HepG2 (cell line): ENCODE data around the gene UBE2QL1. TPM values are rescaled to one million over a fixed set of nuclear protein-coding genes. Genes with fewer than 3 reads are reported as not detected.
A peak's percentile ranks its signal among the peaks of the same experiment; 100 is the strongest.

ENCODE experiments used
- ATRX ChIP-seq: sonication (generic); formaldehyde crosslinking; IDR thresholded peaks from 2 replicates; pipeline ENCODE4 v1.4.0; 2020; ENCODE audit warnings: missing genetic modification reagents, borderline replicate concordance
- DNMT3B ChIP-seq: conservative IDR thresholded peaks from 2 replicates; pipeline ENCODE4 v1.6.1; 2016; ENCODE audit warnings: missing biosample characterization, control low read depth
- HOXA3 ChIP-seq: sonication (generic); formaldehyde crosslinking; IDR thresholded peaks from 2 replicates; pipeline ENCODE4 v1.5.0; 2020; ENCODE audit warnings: missing genetic modification reagents
- IKZF4 ChIP-seq: sonication (generic); formaldehyde crosslinking; IDR thresholded peaks from 2 replicates; pipeline ENCODE4 v1.5.1; 2020; ENCODE audit warnings: borderline replicate concordance, mild to moderate bottlenecking, low read depth, missing genetic modification reagents; ENCODE audit errors: not compliant biosample characterization
- KMT2A ChIP-seq: sonication (generic); formaldehyde crosslinking; IDR thresholded peaks from 2 replicates; pipeline ENCODE4 v1.4.0; 2020; ENCODE audit warnings: missing genetic modification reagents
- MTA1 ChIP-seq: sonication (generic); formaldehyde crosslinking; IDR thresholded peaks from 2 replicates; pipeline ENCODE4 v1.4.0; 2020; ENCODE audit warnings: missing genetic modification reagents, mild to moderate bottlenecking, borderline replicate concordance
- NCOA1 ChIP-seq: sonication (generic); formaldehyde crosslinking; IDR thresholded peaks from 2 replicates; pipeline ENCODE4 v1.9.0; 2021; ENCODE audit warnings: missing genetic modification reagents
- PHB2 ChIP-seq: fragments of 450-650 bp; IDR thresholded peaks from 2 replicates; pipeline ENCODE4 v1.6.1; 2018; ENCODE audit not compliant: partially characterized antibody
- PRMT3 ChIP-seq: sonication (generic); formaldehyde crosslinking; IDR thresholded peaks from 2 replicates; pipeline ENCODE4 v1.8.1; 2022; ENCODE audit warnings: low read depth, mild to moderate bottlenecking, moderate library complexity, missing genetic modification reagents, borderline replicate concordance
- RXRB ChIP-seq: IDR thresholded peaks from 2 replicates; pipeline ENCODE4 v1.6.1; 2016; ENCODE audit warnings: borderline replicate concordance, missing genetic modification reagents, missing compliant biosample characterization
- SIX4 ChIP-seq: sonication (generic); formaldehyde crosslinking; IDR thresholded peaks from 2 replicates; pipeline ENCODE4 v1.4.0; 2020; ENCODE audit warnings: missing genetic modification reagents
- ZIK1 ChIP-seq: sonication (generic); formaldehyde crosslinking; IDR thresholded peaks from 2 replicates; pipeline ENCODE4 v1.5.0; 2020; ENCODE audit warnings: mild to moderate bottlenecking, low read depth, missing genetic modification reagents, borderline replicate concordance
- ZNF12 ChIP-seq: sonication (generic); formaldehyde crosslinking; IDR thresholded peaks from 2 replicates; pipeline ENCODE4 v1.5.0; 2020; ENCODE audit warnings: missing genetic modification reagents
- ZNF224 ChIP-seq: sonication (generic); formaldehyde crosslinking; IDR thresholded peaks from 2 replicates; pipeline ENCODE4 v1.5.0; 2020; ENCODE audit warnings: mild to moderate bottlenecking, missing genetic modification reagents
- ZNF260 ChIP-seq: sonication (generic); formaldehyde crosslinking; IDR thresholded peaks from 2 replicates; pipeline ENCODE4 v1.4.0; 2020; ENCODE audit warnings: missing genetic modification reagents, low read depth, mild to moderate bottlenecking, borderline replicate concordance
- ZNF276 ChIP-seq: sonication (generic); formaldehyde crosslinking; IDR thresholded peaks from 2 replicates; pipeline ENCODE4 v1.4.0; 2020; ENCODE audit warnings: mild to moderate bottlenecking, low read depth, missing genetic modification reagents
- ZNF367 ChIP-seq: sonication (generic); formaldehyde crosslinking; IDR thresholded peaks from 2 replicates; pipeline ENCODE4 v1.4.0; 2020; ENCODE audit warnings: missing genetic modification reagents, borderline replicate concordance
- ZNF451 ChIP-seq: sonication (generic); formaldehyde crosslinking; IDR thresholded peaks from 2 replicates; pipeline ENCODE4 v1.5.0; 2020; ENCODE audit warnings: mild to moderate bottlenecking, missing genetic modification reagents
- ZNF512 ChIP-seq: sonication (generic); formaldehyde crosslinking; IDR thresholded peaks from 2 replicates; pipeline ENCODE4 v1.4.0; 2020; ENCODE audit warnings: mild to moderate bottlenecking, missing genetic modification reagents
- ZNF552 ChIP-seq: sonication (generic); formaldehyde crosslinking; IDR thresholded peaks from 2 replicates; pipeline ENCODE4 v1.9.0; 2022; ENCODE audit warnings: missing genetic modification reagents, mild to moderate bottlenecking, borderline replicate concordance
- ZNF614 ChIP-seq: IDR thresholded peaks from 2 replicates; pipeline ENCODE4 v1.6.1; 2018; ENCODE audit warnings: missing biosample characterization, missing genetic modification reagents, inconsistent platforms, borderline replicate concordance
- ZNF891 ChIP-seq: sonication (generic); formaldehyde crosslinking; IDR thresholded peaks from 2 replicates; pipeline ENCODE4 v1.5.0; 2020; ENCODE audit warnings: mild to moderate bottlenecking, missing genetic modification reagents
- polyA plus RNA-seq, 8 experiments: library from polyadenylated mRNA; depleted of rRNA in 3 of 8; stranded (reverse) in 7 of 8; unstranded in 1 of 8; fragments of >200 nt; fragmentation: Illumina TruSeq in 4 of 8; extraction: Trizol in 4 of 8; gene quantifications; 2 replicates each; pipeline versions ENCODE4 v1.2.1 to v1.2.3, GENCODE V29; 2011 to 2016; ENCODE audit warnings: low read depth in 4 of 8, missing spikeins in 1 of 8, mixed read lengths in 1 of 8; ENCODE audit not compliant: insufficient read depth in 1 of 8
- total RNA-seq, 5 experiments: library from RNA; depleted of rRNA; stranded (reverse); fragments of >200 nt; fragmentation: Illumina TruSeq; extraction: Trizol; gene quantifications; 2 replicates each; pipeline ENCODE4 v1.2.3, GENCODE V29; 2016; ENCODE audit warnings: low read depth in 1 of 5
- TF ChIP-seq, protein P1 (sequence below): sonication (generic); formaldehyde crosslinking; IDR thresholded peaks from 2 replicates; pipeline ENCODE4 v1.8.0; 2022; ENCODE audit warnings: mild to moderate bottlenecking, missing genetic modification reagents
- TF ChIP-seq, protein P2 (sequence below): sonication (generic); formaldehyde crosslinking; IDR thresholded peaks from 2 replicates; pipeline ENCODE4 v1.4.0; 2020; ENCODE audit warnings: missing genetic modification reagents

The UBE2QL1 gene
- total and polyA plus RNA-seq, 2 of the 13 experiments (the other 11 are each of a cell fraction or from before 2014, with no cell fraction given): not detected

DNA sequence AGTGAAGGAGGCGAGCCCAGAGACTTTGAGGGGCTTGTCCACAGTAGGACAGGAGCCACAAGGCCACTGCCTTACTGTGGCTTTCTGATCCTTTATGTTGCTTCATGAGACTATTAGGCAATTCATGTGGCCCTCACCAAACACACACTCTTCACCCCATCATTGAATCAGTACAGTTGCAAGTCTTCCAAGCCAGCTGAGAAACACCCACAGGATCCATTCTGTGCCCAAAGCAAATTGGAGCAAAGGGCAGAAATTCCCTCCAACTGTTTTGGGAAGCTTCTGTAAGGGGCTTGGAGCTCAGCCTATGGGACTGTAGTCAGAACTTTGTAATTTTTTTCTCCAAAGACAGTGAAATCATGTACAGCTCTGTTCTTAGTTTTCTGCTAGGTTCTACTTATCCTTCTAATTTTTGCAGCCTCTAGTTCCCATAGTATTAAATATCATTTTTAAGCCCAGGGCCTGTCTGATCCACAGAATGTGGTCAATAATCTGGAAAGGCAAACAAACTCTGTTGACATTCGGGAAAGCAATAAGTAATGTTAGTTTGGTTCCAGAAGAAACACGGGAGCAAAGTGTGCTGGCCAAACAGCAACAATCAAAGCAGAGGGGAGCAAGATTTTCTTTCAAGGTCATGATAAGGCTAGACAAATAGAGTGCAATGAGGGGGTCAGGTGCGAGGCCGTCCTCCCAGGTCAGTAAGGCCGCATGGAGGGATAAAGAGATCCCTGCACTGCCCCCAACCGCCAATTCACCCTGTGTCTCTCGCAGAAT lies 47.0 kb downstream of the UBE2QL1 start (continued):
- TF ChIP-seq ZIK1 (CRISPR knock-in tag) (no peak), ZNF512 (CRISPR knock-in tag) (no peak), HOXA3 (CRISPR knock-in tag) (no peak), KMT2A (CRISPR knock-in tag) (no peak), ZNF614 (no peak), ZNF891 (CRISPR knock-in tag) (no peak), MTA1 (CRISPR knock-in tag) (no peak), RXRB (CRISPR knock-in tag) (0 out of 2 replicates have a peak, but pooled peaks have one; percentile 22), ZNF276 (CRISPR knock-in tag) (no peak), IKZF4 (no peak), ZNF224 (CRISPR knock-in tag) (no peak), ZNF367 (CRISPR knock-in tag) (no peak), SIX4 (CRISPR knock-in tag) (no peak), ZNF260 (no peak), ZNF552 (CRISPR knock-in tag) (no peak), ZNF12 (CRISPR knock-in tag) (no peak), PRMT3 (CRISPR knock-in tag) (no peak), NCOA1 (CRISPR knock-in tag) (no peak), PHB2 (no peak), ATRX (no peak), DNMT3B (CRISPR knock-in tag) (no peak), ZNF451 (CRISPR knock-in tag) (no peak)
- TF ChIP-seq, protein P1, sequence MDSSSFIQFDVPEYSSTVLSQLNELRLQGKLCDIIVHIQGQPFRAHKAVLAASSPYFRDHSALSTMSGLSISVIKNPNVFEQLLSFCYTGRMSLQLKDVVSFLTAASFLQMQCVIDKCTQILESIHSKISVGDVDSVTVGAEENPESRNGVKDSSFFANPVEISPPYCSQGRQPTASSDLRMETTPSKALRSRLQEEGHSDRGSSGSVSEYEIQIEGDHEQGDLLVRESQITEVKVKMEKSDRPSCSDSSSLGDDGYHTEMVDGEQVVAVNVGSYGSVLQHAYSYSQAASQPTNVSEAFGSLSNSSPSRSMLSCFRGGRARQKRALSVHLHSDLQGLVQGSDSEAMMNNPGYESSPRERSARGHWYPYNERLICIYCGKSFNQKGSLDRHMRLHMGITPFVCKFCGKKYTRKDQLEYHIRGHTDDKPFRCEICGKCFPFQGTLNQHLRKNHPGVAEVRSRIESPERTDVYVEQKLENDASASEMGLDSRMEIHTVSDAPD (CRISPR knock-in tag): no peak; the same call in 1 of the 2 replicates
- TF ChIP-seq, protein P2, sequence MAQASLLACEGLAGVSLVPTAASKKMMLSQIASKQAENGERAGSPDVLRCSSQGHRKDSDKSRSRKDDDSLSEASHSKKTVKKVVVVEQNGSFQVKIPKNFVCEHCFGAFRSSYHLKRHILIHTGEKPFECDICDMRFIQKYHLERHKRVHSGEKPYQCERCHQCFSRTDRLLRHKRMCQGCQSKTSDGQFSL: no peak
